ENCODE measurements around the gene PHACTR4. TPM values are rescaled to one million over a fixed set of nuclear protein-coding genes. Genes with fewer than 3 reads are reported as not detected.
"Not testable (repeated sequence)": the region's sequence is repeated elsewhere in the genome, so short reads cannot be mapped to it uniquely, and the experiment has no call there.

PHACTR4 gene
- total RNA-seq, 1 donor from 2014 or later, result 23.5 TPM

DNA sequence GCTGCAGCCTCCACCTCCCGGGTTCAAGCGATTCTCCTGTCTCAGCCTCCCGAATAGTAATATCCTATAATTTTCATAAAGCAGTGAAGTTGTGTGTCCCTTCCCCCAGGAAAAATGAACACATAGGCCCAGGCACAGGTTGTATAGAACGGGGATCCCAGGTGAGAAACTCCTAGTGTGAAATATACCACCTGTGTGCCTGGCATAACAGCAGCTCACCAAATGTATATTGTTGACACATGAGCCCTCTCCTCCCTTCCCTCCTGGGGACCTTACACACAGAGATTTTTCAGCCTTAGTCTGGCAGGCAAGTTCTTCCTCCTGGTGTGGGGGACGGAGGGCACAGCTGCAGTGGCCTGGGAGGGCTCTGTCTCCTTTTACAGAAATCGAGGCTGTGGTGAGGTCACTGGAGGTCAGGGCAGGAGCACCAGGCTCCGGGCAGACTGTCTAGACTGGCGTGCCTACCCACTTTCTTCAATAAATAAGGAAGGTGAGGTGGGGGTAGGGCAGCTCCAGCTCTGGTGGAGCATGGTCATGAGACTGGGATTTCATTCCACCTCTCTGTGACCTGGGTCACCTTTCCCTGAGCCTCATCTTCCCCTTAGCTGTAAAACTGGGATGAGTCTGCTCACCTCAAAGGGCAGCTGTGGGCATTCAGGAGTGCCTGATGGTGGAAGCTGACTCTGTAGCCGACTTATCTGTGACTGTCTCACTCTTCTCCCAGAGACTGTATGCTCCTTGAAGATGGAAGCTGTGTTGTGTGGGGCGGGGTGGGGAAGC, 150.6 kb downstream of the PHACTR4 start:
- no peak for ATAC-seq
- DNase-seq (ENCODE audit: low spot score), result no peak

DNA sequence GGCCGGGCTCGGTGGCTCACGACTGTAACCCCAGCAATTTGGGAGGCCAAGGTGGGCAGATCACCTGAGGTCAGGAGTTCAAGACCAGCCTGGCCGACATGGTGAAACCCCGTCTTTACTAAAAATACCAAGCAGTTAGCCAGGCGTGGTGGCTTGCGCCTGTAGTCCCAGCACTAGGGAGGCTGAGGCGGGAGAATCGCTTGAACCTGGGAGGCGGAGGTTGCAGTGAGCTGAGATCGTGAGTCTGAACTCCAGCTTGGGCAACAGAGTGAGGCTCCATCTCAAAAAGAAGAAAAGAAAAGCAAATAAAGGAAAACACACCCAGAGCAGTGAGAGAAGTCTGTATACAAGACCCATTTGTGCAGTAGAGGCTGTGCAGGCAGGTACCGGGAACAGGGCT, 151.3 kb downstream of the PHACTR4 start:
- DNase-seq (ENCODE audit: low spot score); ATAC-seq: not testable (repeated sequence)

DNA sequence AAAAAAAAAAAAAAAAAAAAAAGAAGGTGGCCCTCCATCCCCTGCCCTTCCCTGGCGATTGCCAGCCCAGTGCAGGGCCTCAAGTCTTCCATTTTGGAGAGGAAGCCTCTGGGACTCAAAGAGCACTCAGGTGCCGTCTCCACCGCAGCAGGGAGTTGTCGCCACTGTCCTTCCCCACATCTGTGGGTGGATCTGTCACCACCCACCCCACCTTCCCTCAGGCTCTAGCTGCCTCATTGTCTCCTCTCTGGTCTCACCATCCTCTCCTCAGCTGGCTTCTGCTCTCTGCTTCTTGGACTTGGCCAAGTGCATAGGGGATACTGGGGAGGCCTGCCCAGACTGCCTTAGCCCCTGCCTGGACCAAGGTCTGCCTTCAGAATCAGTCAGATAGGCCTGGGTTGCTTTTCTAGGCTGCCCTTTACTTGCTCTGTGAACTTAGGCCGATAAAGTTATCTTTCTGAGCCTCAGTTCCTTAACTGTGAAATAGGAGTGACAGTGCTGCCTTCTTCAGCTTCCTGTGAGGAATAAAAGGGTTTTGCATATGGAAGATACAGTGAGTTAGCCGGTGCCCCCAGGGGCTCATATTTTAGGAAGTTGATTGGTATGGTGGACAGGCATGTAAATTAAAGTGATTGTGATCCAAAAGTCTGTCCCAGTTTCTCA, 152.1 kb downstream of the PHACTR4 start:
- no peak for ATAC-seq
- DNase-seq (ENCODE audit: low spot score), result no peak

DNA sequence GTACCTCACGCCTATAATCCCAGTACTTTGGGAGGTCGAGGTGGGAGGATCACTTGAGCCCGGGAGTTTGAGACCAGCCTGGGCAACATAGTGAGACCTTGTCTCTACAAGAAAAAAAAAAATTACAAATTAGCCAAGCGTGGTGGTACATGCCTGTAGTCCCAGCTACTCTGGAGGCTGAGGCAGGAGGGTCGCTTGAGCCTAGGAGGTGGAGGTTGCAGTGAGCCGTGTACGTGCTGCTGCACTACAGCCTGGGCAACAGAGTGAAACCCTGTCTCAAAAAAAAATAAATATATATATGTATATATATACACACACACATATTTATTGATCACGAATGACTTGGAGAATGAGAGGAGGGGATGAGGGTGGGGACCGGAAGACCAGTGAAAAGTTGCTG, 153.0 kb downstream of the PHACTR4 start:
- DNase-seq (ENCODE audit: low spot score); ATAC-seq: not testable (repeated sequence)

DNA sequence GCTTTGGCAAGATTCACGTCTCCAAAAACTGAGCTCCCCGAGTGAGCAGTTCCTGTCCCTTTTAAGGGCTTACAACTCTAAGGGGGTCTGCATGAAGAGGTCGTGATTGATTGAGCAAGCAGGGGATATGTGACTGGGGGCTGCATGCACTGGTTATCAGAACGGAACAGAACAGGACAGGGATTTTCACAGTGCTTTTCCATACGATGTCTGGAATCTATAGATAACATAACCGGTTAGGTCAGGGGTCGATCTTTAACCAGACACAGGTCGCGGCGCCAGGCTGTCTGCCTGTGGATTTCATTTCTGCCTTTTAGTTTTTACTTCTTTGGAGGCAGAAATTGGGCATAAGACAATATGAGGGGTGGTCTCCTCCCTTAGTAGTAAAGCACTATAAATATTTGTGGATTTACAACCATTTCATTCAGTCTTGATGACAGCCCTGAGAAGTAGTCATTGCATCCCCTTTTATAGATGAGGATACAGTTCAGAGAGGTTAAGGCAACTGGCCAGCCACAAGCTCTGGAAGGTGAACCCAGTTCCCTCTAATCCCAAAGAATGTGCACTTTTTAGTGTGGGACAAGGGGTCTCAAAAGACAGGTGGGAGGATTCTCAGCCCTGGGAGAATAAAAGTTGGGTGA, 155.6 kb downstream of the PHACTR4 start:
- not testable (repeated sequence) for DNase-seq (ENCODE audit: low spot score); ATAC-seq

DNA sequence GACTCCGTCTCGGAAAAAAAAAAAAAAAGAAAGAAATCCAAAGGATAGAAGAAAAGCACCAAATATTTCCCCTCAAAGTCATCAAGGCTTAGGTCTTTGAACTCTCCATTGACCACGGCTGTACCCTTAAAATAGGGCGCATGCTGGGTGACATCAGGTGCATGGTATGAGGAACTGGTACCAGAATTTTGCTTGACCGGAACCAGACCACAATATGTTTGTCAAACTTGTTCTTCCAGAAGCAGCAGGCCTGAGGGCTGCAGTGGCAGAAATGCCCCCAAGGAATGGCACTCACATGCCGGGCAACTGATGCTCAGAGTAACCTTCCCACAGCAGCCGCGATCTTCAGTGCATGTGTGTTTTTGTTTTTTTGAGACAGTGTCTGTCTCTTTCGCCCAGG, 157.3 kb downstream of the PHACTR4 start:
- ATAC-seq, result no peak
- no peak for DNase-seq (ENCODE audit: low spot score)

DNA sequence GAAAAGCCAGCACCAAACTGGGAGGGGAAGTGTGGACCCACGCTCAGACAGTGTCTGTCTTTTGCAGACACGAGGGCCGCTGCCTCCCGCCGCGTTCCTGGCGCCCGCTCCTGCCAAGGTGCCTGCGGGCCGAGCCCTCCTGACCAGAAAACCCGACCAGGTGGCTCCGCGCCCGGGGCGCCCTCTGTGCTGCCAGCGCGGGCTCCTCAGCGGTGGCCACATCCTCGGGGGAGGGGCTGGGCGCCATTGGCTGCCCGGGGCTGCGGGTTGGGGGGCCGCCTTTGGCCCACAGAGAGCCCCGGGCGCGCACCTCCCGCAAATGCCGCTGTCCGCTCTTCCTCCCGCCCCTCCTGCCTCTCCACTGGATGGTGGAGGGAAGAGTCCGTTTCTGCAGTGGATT, 160.9 kb downstream of the PHACTR4 start:
- DNase-seq (ENCODE audit: low spot score), result no peak
- ATAC-seq, result no peak

DNA sequence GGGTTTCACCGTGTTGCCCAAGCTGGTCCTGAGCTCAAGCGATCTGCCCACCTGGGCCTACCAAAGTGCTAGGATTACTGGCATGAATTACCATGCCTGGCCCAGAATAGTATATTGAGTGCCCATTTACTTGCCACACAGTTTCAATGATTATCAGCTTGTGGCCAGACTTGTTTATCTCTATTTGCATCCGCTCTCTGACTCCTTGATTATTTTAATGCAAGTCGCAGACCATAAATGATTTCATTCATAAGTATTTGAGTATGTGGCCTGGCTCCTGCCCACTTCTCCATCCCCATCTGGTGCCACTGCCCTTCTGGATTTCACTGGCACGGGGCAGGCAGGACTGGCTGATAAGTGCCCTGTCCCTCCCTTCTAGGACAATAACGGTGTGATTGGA, 165.1 kb downstream of the PHACTR4 start:
- DNase-seq (ENCODE audit: low spot score) (no peak), ATAC-seq (no peak)

DNA sequence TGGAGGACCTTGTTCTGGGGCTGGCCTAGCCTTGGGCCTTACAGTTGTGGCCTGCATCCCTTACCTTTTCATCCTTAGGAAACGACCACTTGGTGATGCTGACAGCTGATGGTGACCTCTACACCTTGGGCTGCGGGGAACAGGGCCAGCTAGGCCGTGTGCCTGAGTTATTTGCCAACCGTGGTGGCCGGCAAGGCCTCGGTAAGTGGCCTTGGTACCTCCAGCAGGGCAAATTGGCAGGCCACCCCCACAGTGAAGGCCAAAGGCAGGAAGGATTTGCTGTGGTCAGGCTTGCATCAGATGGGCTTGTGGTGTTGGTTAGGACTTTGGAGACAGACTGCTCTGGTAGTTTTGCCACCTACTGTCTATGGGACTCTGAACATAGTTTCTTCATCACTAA, 165.6 kb downstream of the PHACTR4 start:
- DNase-seq (ENCODE audit: low spot score) (no peak), ATAC-seq (peak; percentile 72)

DNA sequence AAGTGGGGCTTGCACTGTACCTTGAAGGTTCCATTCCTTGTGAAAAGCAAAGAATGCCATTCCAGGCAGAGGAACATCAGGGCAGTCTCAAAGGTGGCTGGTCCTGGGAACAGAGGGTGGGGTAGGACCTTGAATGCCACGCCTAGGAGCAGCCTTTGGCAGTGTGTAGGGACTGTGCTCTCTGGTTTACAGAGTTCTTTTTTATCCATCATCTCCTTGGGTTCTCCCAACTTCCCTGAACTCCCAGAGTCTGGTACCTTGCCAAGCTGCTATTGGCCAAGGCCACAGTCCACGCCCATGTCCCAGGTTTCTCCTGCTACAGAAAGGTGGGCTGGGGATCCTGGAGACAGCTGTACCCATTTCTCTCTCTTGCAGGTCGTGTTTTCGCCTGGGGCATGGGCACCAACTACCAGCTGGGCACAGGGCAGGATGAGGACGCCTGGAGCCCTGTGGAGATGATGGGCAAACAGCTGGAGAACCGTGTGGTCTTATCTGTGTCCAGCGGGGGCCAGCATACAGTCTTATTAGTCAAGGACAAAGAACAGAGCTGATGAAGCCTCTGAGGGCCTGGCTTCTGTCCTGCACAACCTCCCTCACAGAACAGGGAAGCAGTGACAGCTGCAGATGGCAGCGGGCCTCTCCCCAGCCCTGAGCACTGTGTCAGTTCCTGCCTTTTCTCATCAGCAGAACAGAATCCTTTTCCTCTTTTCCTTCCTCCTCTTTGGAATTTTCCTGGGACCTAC, 168.1 kb downstream of the PHACTR4 start:
- ATAC-seq (no peak), DNase-seq (ENCODE audit: low spot score) (no peak)

DNA sequence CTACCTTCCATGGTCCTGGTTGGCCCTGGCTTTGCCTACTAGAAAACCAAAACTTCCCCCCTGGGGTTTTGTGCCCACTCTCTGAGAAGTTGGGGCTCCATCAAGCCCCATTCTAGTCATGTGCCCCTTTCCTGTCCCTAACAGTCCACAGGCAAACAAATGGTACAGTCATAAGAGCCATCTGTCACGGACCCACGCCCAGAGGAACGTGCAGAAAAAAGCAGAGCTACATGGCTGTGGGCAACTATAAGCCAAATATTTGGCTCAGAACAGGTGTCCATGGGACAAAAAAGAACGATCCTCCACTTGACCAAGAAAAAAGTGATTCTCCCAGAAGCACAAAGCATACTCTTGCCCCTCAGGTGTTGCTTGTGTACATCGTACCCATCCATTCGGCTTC, 168.7 kb downstream of the PHACTR4 start:
- ATAC-seq, result no peak
- no peak for DNase-seq (ENCODE audit: low spot score)

DNA sequence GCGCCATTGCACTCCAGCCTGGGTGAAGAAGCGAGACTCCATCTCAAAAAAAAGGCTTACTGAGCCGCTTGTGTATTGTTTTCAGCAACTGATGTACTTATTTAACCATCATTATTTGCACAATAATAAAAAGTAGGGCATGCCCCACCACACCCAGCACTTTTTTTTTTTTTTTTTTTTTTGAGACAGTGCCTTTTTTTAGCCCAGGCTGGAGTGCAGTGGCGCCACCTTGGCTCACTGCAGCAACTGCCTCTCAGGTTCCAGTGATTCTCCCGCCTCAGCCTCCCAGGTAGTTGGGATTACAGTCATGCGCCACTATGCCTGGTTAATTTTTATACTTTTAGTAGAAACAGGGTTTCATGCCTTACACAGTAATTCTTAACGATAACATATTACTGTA, 171.1 kb downstream of the PHACTR4 start:
- no peak for ATAC-seq

DNA sequence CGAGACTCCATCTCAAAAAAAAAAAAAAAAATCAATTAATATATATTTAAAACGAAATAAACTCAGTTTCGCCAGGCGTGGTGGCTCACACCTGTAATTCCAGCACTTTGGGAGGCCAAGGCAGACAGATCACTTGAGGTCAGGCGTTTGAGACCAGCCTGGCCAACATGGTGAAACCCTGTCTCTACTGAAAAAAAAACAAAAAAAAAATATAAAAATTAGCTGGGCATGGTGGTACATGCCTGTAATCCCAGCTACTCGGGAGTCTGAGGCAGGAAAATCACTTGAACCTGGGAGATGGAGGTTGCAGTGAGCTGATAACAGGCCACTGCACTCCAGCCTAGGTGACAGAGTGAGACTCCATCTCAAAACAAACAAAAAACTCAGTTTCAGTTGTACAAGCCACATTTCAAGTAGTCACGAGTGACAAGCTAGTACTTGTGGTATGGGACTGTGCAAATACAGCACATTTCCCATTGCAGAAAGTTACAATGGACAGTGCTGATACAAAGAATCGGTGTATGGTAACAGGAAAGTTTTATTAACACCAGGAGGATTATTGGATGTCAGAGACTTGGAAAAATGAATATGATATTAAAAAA, 172.0 kb downstream of the PHACTR4 start:
- ATAC-seq; DNase-seq (ENCODE audit: low spot score): not testable (repeated sequence)

More for the DNA sequence above, 171.1 kb downstream of the PHACTR4 start:
- no peak for DNase-seq (ENCODE audit: low spot score)

DNA sequence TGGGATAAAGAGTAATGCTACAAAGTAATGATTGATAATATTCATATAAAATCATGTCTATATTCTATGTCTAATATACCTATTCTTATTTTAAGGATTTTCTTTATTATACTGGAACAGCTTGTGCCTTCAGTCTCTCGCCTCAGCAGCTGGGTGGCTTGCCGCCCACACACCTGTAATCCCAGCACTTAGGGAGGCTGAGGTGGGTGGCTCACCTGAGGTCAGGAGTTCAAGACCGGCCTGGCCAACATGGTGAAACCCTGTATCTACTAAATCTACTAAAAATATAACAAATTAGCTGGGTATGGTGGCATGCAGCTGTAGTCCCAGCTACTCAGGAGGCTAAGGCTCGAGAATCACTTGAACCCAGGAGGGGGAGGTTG, 175.7 kb downstream of the PHACTR4 start:
- DNase-seq (ENCODE audit: low spot score) (no peak), ATAC-seq (no peak)

DNA sequence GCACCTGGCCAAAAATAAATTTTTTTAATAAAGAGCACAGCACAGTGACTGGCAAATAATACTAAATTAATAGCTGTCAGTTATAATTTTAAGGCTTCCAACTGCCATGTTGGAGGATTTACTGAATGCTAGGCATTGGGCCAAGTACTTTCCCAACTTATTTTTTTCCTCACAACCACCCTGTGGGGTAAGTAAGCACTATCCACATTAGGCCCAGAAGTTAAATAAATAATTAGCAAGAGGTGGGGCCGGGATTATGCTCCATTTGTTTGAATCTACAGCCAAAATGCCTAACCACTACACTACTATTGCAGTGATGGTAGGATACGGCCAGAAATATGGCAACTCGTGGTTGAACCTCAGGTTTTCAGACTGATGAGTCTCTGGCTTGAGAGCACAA, 178.8 kb downstream of the PHACTR4 start:
- ATAC-seq, result no peak
- no peak for DNase-seq (ENCODE audit: low spot score)

Other genes with a start within 250 kb of the PHACTR4 start
- 0.70 TPM for gene PTAFR, start 193.1 kb upstream of the PHACTR4 start, total RNA-seq
- 23.6 TPM for gene DNAJC8, start 136.7 kb upstream of the PHACTR4 start, total RNA-seq
- 128 TPM for gene ATP5IF1, start 133.6 kb upstream of the PHACTR4 start, total RNA-seq
- 15.2 TPM for gene SESN2, start 110.2 kb upstream of the PHACTR4 start, total RNA-seq
- gene MED18, start 40.7 kb upstream of the PHACTR4 start, total RNA-seq, result 16.3 TPM
- 19.3 TPM for gene RCC1, start 136.3 kb downstream of the PHACTR4 start, total RNA-seq
- 8.3 TPM for gene TRNAU1AP, start 183.3 kb downstream of the PHACTR4 start, total RNA-seq
- 0.75 TPM for gene RAB42, start 222.5 kb downstream of the PHACTR4 start, total RNA-seq

Measured in left lobe of liver (tissue), 2 donors.